ENCODE results near the gene TMEM134. TPM values are rescaled to one million over a fixed set of nuclear protein-coding genes. Genes with fewer than 3 reads are reported as not detected.

The TMEM134 gene
- total RNA-seq, 5 donors from 2014 or later (not counting 1 experiment from before 2014, with no cell fraction given), result 59.9 to 113 (median 106) TPM

GRCh38 chr11:67495234-67496005 is 26.4 kb upstream of the TMEM134 start:
- ATAC-seq (replicated peaks in 1 of 4) (no peak), DNase-seq (no peak)
- peaks cover 42 to 94% of the 10 kb centered on the region in 2 donors for H3K36me3 ChIP-seq (ENCODE audit: control insufficient read depth in 2 of 2, extremely low read depth in 1 of 2, insufficient read depth in 1 of 2, low read length in 1 of 2)
- ChIA-PET POLR2A (interaction anchor here in 1 of 2 donors (0.6 kb wide), 1 partner anchor 401 kb away, joined by 3 read pairs; no protein-coding TSS in a partner anchor), CTCF (no interaction called here)
- H3K27ac ChIP-seq (ENCODE audit: low read length), result no peak overlapping the region
- H3K27me3 Mint-ChIP-seq, result no peaks in the 10 kb centered on the region
- H3K4me3 ChIP-seq (ENCODE audit: control insufficient read depth in 1 of 2, extremely low read depth in 1 of 2, low read length in 1 of 2), result no peak overlapping the region
- peaks cover 8% of the 10 kb centered on the region for H3K36me3 Mint-ChIP-seq
- WGBS (ENCODE audit: insufficient coverage), result 90% methylated on average over 9 of the region's 16 CpGs
- H3K4me3 Mint-ChIP-seq, result no peak overlapping the region
- no peak overlapping the region for H3K27ac Mint-ChIP-seq
- peaks cover 0 to under 1% (median 0%) of the 10 kb centered on the region in 3 donors for H3K4me1 Mint-ChIP-seq
- no peaks in the 10 kb centered on the region for H3K9me3 Mint-ChIP-seq
- peaks cover 0 to 14% of the 10 kb centered on the region in 2 experiments for H3K4me1 ChIP-seq (ENCODE audit: control insufficient read depth in 1 of 2, extremely low read depth in 1 of 2, insufficient read depth in 2 of 2, low read length in 2 of 2)
- H3K9me3 ChIP-seq, result no peaks in the 10 kb centered on the region
- no peaks in the 10 kb centered on the region for H3K27me3 ChIP-seq (replicated peaks in 1 of 2; ENCODE audit: control insufficient read depth in 2 of 2, extremely low read depth in 1 of 2, insufficient read depth in 2 of 2, low read length in 1 of 2)

GRCh38 chr11:67494371-67495233 is 25.6 kb upstream of the TMEM134 start:
- peaks cover 3 to 4% (median 4%) of the 10 kb centered on the region in 3 donors for H3K4me1 Mint-ChIP-seq
- no peaks in the 10 kb centered on the region for H3K9me3 Mint-ChIP-seq
- H3K4me3 Mint-ChIP-seq, result no peak overlapping the region
- H3K36me3 Mint-ChIP-seq, result peaks cover 9% of the 10 kb centered on the region
- no peak overlapping the region for H3K27ac ChIP-seq (ENCODE audit: low read length)
- CTCF ChIA-PET, result no interaction called here
- no peak overlapping the region for H3K27ac Mint-ChIP-seq
- no peak for ATAC-seq (replicated peaks in 1 of 4)
- H3K4me3 ChIP-seq (ENCODE audit: control insufficient read depth in 1 of 2, extremely low read depth in 1 of 2, low read length in 1 of 2), result no peak overlapping the region
- no peaks in the 10 kb centered on the region for H3K9me3 ChIP-seq
- peaks cover 45 to 94% of the 10 kb centered on the region in 2 donors for H3K36me3 ChIP-seq (ENCODE audit: control insufficient read depth in 2 of 2, extremely low read depth in 1 of 2, insufficient read depth in 1 of 2, low read length in 1 of 2)
- no peaks in the 10 kb centered on the region for H3K27me3 ChIP-seq (replicated peaks in 1 of 2; ENCODE audit: control insufficient read depth in 2 of 2, extremely low read depth in 1 of 2, insufficient read depth in 2 of 2, low read length in 1 of 2)
- POLR2A ChIA-PET, result interaction anchor here in 1 of 2 donors (0.6 kb wide), 1 partner anchor 400 kb away, joined by 3 read pairs; no protein-coding TSS in a partner anchor
- WGBS (ENCODE audit: insufficient coverage), result 94% methylated on average over 31 of the region's 59 CpGs
- H3K27me3 Mint-ChIP-seq, result no peaks in the 10 kb centered on the region
- H3K4me1 ChIP-seq (ENCODE audit: control insufficient read depth in 1 of 2, extremely low read depth in 1 of 2, insufficient read depth in 2 of 2, low read length in 2 of 2), result peaks cover 0 to 16% of the 10 kb centered on the region in 2 experiments
- no peak for DNase-seq

GRCh38 chr11:67493548-67494370 is 24.7 kb upstream of the TMEM134 start:
- Mint-ChIP-seq H3K4me1 (peaks cover 6 to 8% (median 7%) of the 10 kb centered on the region in 3 donors), H3K27ac (no peak overlapping the region), H3K27me3 (no peaks in the 10 kb centered on the region), H3K36me3 (peaks cover 9% of the 10 kb centered on the region), H3K4me3 (no peak overlapping the region), H3K9me3 (no peaks in the 10 kb centered on the region)
- no peaks in the 10 kb centered on the region for H3K9me3 ChIP-seq
- WGBS (ENCODE audit: insufficient coverage), result 95% methylated on average over 51 of the region's 65 CpGs
- no peak for DNase-seq
- no peak for ATAC-seq (replicated peaks in 1 of 4)
- no peak overlapping the region for H3K27ac ChIP-seq (ENCODE audit: low read length)
- POLR2A ChIA-PET, result no interaction called here
- CTCF ChIA-PET, result no interaction called here
- H3K36me3 ChIP-seq (ENCODE audit: control insufficient read depth in 2 of 2, extremely low read depth in 1 of 2, insufficient read depth in 1 of 2, low read length in 1 of 2), result peaks cover 47 to 98% of the 10 kb centered on the region in 2 donors
- peaks cover 0 to 23% of the 10 kb centered on the region in 2 experiments for H3K4me1 ChIP-seq (ENCODE audit: control insufficient read depth in 1 of 2, extremely low read depth in 1 of 2, insufficient read depth in 2 of 2, low read length in 2 of 2)
- H3K4me3 ChIP-seq (ENCODE audit: control insufficient read depth in 1 of 2, extremely low read depth in 1 of 2, low read length in 1 of 2), result no peak overlapping the region
- no peaks in the 10 kb centered on the region for H3K27me3 ChIP-seq (replicated peaks in 1 of 2; ENCODE audit: control insufficient read depth in 2 of 2, extremely low read depth in 1 of 2, insufficient read depth in 2 of 2, low read length in 1 of 2)

GRCh38 chr11:67492801-67493547 is 23.9 kb upstream of the TMEM134 start:
- Histone ChIP-seq H3K36me3 (ENCODE audit: control insufficient read depth in 2 of 2, extremely low read depth in 1 of 2, insufficient read depth in 1 of 2, low read length in 1 of 2) (peaks cover 39 to 97% of the 10 kb centered on the region in 2 donors), H3K4me1 (ENCODE audit: control insufficient read depth in 1 of 2, extremely low read depth in 1 of 2, insufficient read depth in 2 of 2, low read length in 2 of 2) (peaks cover 0 to 31% of the 10 kb centered on the region in 2 experiments), H3K27ac (ENCODE audit: low read length) (no peak overlapping the region), H3K4me3 (ENCODE audit: control insufficient read depth in 1 of 2, extremely low read depth in 1 of 2, low read length in 1 of 2) (no peak overlapping the region), H3K27me3 (replicated peaks in 1 of 2; ENCODE audit: control insufficient read depth in 2 of 2, extremely low read depth in 1 of 2, insufficient read depth in 2 of 2, low read length in 1 of 2) (no peaks in the 10 kb centered on the region), H3K9me3 (no peaks in the 10 kb centered on the region)
- ChIA-PET CTCF (no interaction called here), POLR2A (no interaction called here)
- H3K27me3 Mint-ChIP-seq, result no peaks in the 10 kb centered on the region
- peaks cover 13 to 16% (median 15%) of the 10 kb centered on the region in 3 donors for H3K4me1 Mint-ChIP-seq
- H3K27ac Mint-ChIP-seq, result peak overlapping the region in 1 of 2 donors; percentile 34
- 93% methylated on average over 36 of the region's 46 CpGs for WGBS (ENCODE audit: insufficient coverage)
- H3K9me3 Mint-ChIP-seq, result no peaks in the 10 kb centered on the region
- no peak overlapping the region for H3K4me3 Mint-ChIP-seq
- ATAC-seq (replicated peaks in 1 of 4), result peak in 3 of 4 experiments; percentile 4 to 26 (median 12)
- peaks cover 10% of the 10 kb centered on the region for H3K36me3 Mint-ChIP-seq
- DNase-seq, result no peak

- H3K27me3 ChIP-seq (replicated peaks in 1 of 2; ENCODE audit: control insufficient read depth in 2 of 2, extremely low read depth in 1 of 2, insufficient read depth in 2 of 2, low read length in 1 of 2), result no peaks in the 10 kb centered on the region
- H3K4me3 ChIP-seq (ENCODE audit: control insufficient read depth in 1 of 2, extremely low read depth in 1 of 2, low read length in 1 of 2), result no peak overlapping the region
- ATAC-seq (replicated peaks in 1 of 4), result peak in 1 of 4 experiments; percentile 4
- no peak for DNase-seq
- H3K4me3 Mint-ChIP-seq, result no peak overlapping the region
- H3K4me1 ChIP-seq (ENCODE audit: control insufficient read depth in 1 of 2, extremely low read depth in 1 of 2, insufficient read depth in 2 of 2, low read length in 2 of 2), result peaks cover 0 to 39% of the 10 kb centered on the region in 2 experiments
- 87% methylated on average over 19 of the region's 19 CpGs for WGBS (ENCODE audit: insufficient coverage)
- no peaks in the 10 kb centered on the region for H3K9me3 Mint-ChIP-seq
- POLR2A ChIA-PET, result no interaction called here
- no peak overlapping the region for H3K27ac Mint-ChIP-seq
- peaks cover 35 to 96% of the 10 kb centered on the region in 2 donors for H3K36me3 ChIP-seq (ENCODE audit: control insufficient read depth in 2 of 2, extremely low read depth in 1 of 2, insufficient read depth in 1 of 2, low read length in 1 of 2)
- peaks cover 21 to 24% (median 22%) of the 10 kb centered on the region in 3 donors for H3K4me1 Mint-ChIP-seq
- CTCF ChIA-PET, result no interaction called here
- peaks cover 17% of the 10 kb centered on the region for H3K36me3 Mint-ChIP-seq
- no peaks in the 10 kb centered on the region for H3K27me3 Mint-ChIP-seq
- no peak overlapping the region for H3K27ac ChIP-seq (ENCODE audit: low read length)
- no peaks in the 10 kb centered on the region for H3K9me3 ChIP-seq
Measured at GRCh38 chr11:67492069-67492727, 23.1 kb upstream of the TMEM134 start.

Measured in T-cell (primary cell).